SK-N-SH (cell line): Measurements from ENCODE around the gene LIME1. TPM values are rescaled to one million over a fixed set of nuclear protein-coding genes. Genes with fewer than 3 reads are reported as not detected.

Source experiments
- CTCF ChIA-PET: fragments of 300-600, 350-600 bp; formaldehyde crosslinking; extraction: SDS; loops from one replicate; lab custom pipeline; 2021; lab: Yijun Ruan, JAX
- POLR2A ChIA-PET: fragments of 350-600 bp; sonication (Branson Sonifier 250); formaldehyde crosslinking; extraction: SDS; loops from one replicate; lab custom pipeline; 2020; ENCODE audit warnings: antibody characterized with exemption, inconsistent platforms; lab: Yijun Ruan, JAX
- DNase-seq: peaks from one replicate; pipeline ENCODE4 v3.0.0; 2012
- H2AFZ ChIP-seq: fragments of 200-600 bp; sonication (generic); 2 replicates; pipeline ENCODE4 v1.8.1; 2016; ENCODE audit warnings: antibody characterized with exemption, mild to moderate bottlenecking, low read depth
- H3F3A ChIP-seq: fragments of 200-600 bp; sonication (generic); replicated peaks from 2 replicates; pipeline ENCODE3; 2016; ENCODE audit warnings: antibody characterized with exemption, mild to moderate bottlenecking; ENCODE audit not compliant: insufficient read depth
- H3K27ac ChIP-seq, 2 experiments: fragments of 200-500 bp in 1 of 2; fragments of 200-600 bp in 1 of 2; sonication (Bioruptor generic) in 1 of 2; sonication (generic), shearing (Covaris generic) in 1 of 2; 2 replicates each; pipeline versions ENCODE4 v1.5.1 to v1.6.1; 2014 to 2016; ENCODE audit warnings: low read depth in 2 of 2, inconsistent platforms in 1 of 2, low read length in 1 of 2, mild to moderate bottlenecking in 1 of 2, mixed read lengths in 1 of 2
- H3K27me3 ChIP-seq: fragments of 200-600 bp; sonication (generic), shearing (Covaris generic); 2 replicates; pipeline ENCODE4 v1.6.1; 2016; ENCODE audit warnings: mixed run types; ENCODE audit not compliant: insufficient read depth
- H3K36me3 ChIP-seq, 2 experiments: fragments of 200-500 bp in 1 of 2; fragments of 200-600 bp in 1 of 2; sonication (Bioruptor generic) in 1 of 2; sonication (generic) in 1 of 2; replicated peaks in 1 of 2; 2 replicates each; pipeline versions ENCODE3 to v1.5.1; 2014 to 2016; ENCODE audit warnings: low read length in 1 of 2, mild to moderate bottlenecking in 1 of 2; ENCODE audit not compliant: insufficient read depth in 2 of 2, control insufficient read depth in 1 of 2
- H3K4me1 ChIP-seq, 2 experiments: fragments of 200-500 bp in 1 of 2; fragments of 200-600 bp in 1 of 2; sonication (Bioruptor generic) in 1 of 2; sonication (generic), shearing (Covaris generic) in 1 of 2; 2 replicates each; pipeline versions ENCODE4 v1.5.1 to v1.6.1; 2014 to 2016; ENCODE audit warnings: low read depth in 1 of 2, low read length in 1 of 2, mixed run types in 1 of 2; ENCODE audit not compliant: insufficient read depth in 2 of 2, control insufficient read depth in 1 of 2
- H3K4me2 ChIP-seq: fragments of 200-600 bp; sonication (generic), shearing (Covaris generic); 2 replicates; pipeline ENCODE4 v1.6.1; 2017; ENCODE audit warnings: mixed run types
- H3K4me3 ChIP-seq, 2 experiments: fragments of 200-500 bp in 1 of 2; fragments of 200-600 bp in 1 of 2; sonication (Bioruptor generic) in 1 of 2; sonication (generic), shearing (Covaris generic) in 1 of 2; 2 replicates each; pipeline versions ENCODE4 v1.5.1 to v1.8.1; 2014 to 2016; ENCODE audit warnings: low read depth in 2 of 2, inconsistent platforms in 1 of 2, low read length in 1 of 2, mild to moderate bottlenecking in 1 of 2, mixed read lengths in 1 of 2, moderate library complexity in 1 of 2
- H3K79me2 ChIP-seq: fragments of 200-600 bp; sonication (generic); 2 replicates; pipeline ENCODE4 v1.8.1; 2017; ENCODE audit warnings: mild to moderate bottlenecking; ENCODE audit not compliant: insufficient read depth
- H3K9ac ChIP-seq: fragments of 200-600 bp; sonication (generic); 2 replicates; pipeline ENCODE4 v1.6.1; 2017; ENCODE audit warnings: mixed run types
- H3K9me2 ChIP-seq: fragments of 200-600 bp; sonication (generic); 2 replicates; pipeline ENCODE4 v1.6.1; 2017; ENCODE audit warnings: mixed run types
- H3K9me3 ChIP-seq: fragments of 200-600 bp; sonication (generic); 2 replicates; pipeline ENCODE4 v1.6.1; 2017; ENCODE audit warnings: mixed run types, mild to moderate bottlenecking, moderate library complexity
- H4K20me1 ChIP-seq: fragments of 200-600 bp; sonication (generic); 2 replicates; pipeline ENCODE4 v1.6.1; 2017; ENCODE audit warnings: mild to moderate bottlenecking, mixed run types; ENCODE audit not compliant: insufficient read depth
- CTCF ChIP-seq: fragments of 200-600 bp; sonication (generic); IDR thresholded peaks from 2 replicates; pipeline ENCODE4 v1.6.1; 2017; ENCODE audit warnings: antibody characterized with exemption, mild to moderate bottlenecking, moderate library complexity
- ELF1 ChIP-seq: IDR thresholded peaks from 2 replicates; pipeline ENCODE4 v1.4.0; 2012
- JUND ChIP-seq: IDR thresholded peaks from 2 replicates; pipeline ENCODE4 v1.4.0; 2012
- MEF2A ChIP-seq: IDR thresholded peaks from 2 replicates; pipeline ENCODE4 v1.4.0; 2012; ENCODE audit warnings: low read depth, borderline replicate concordance
- NFIC ChIP-seq: IDR thresholded peaks from 2 replicates; pipeline ENCODE4 v1.4.0; 2012; ENCODE audit warnings: borderline replicate concordance
- POLR2AphosphoS5 ChIP-seq: IDR thresholded peaks from 2 replicates; pipeline ENCODE4 v1.6.1; 2012; ENCODE audit warnings: low read depth, low read length
- SIN3A ChIP-seq: IDR thresholded peaks from 2 replicates; pipeline ENCODE4 v1.6.1; 2012; ENCODE audit warnings: low read depth, mild to moderate bottlenecking, low read length, moderate library complexity, borderline replicate concordance
- USF2 ChIP-seq: fragments of 150-350 bp; IDR thresholded peaks from 2 replicates; pipeline ENCODE4 v1.6.1; 2017; ENCODE audit warnings: antibody characterized with exemption, low read length, low read depth, borderline replicate concordance
- ZBTB33 ChIP-seq: IDR thresholded peaks from 2 replicates; pipeline ENCODE4 v1.4.0; 2012; ENCODE audit warnings: low read depth, borderline replicate concordance
- WGBS: methylation state at CpG from one replicate; pipeline ENCODE4 v1.1.6; 2017; ENCODE audit warnings: low lambda C conversion rate; 5-methylcytosine and 5-hydroxymethylcytosine counted together
- polyA plus RNA-seq, 3 experiments: library from polyadenylated mRNA; depleted of rRNA; stranded (reverse); fragments of >200 nt; gene quantifications; 2 replicates each; pipeline ENCODE4 v1.2.3, GENCODE V29; 2012

The LIME1 gene
- polyA plus RNA-seq, 1 of the 3 experiments (the other 2 are of a cell fraction): 10.9 TPM

- peaks cover 22 to 30% of the 10 kb centered on the region in 2 experiments; a peak in 3 of 4 replicates for H3K4me1 ChIP-seq
- no peaks in the 10 kb centered on the region for H3K9me3 ChIP-seq
- no peaks in the 10 kb centered on the region for H3F3A ChIP-seq
- H4K20me1 ChIP-seq: no peaks in the 10 kb centered on the region
- H2AFZ ChIP-seq: no peak overlapping the region
- no peak overlapping the region for H3K4me2 ChIP-seq
- POLR2A ChIA-PET: no interaction called here
- H3K4me3 ChIP-seq: no peak overlapping the region
- TF ChIP-seq POLR2AphosphoS5: 0 out of 2 replicates have a peak, but pooled peaks have one; percentile 2
- TF ChIP-seq MEF2A: no peak
- no peak for TF ChIP-seq NFIC
- TF ChIP-seq, all 33 proteins: peak for 1
- WGBS: 95% methylated on average over 16 of the region's 43 CpGs
- Histone ChIP-seq H3K79me2 (peaks cover 7% of the 10 kb centered on the region; the same call in 1 of the 2 replicates), H3K9ac (no peak overlapping the region), H3K9me2 (no peaks in the 10 kb centered on the region), H3K27ac (peak overlapping the region in 1 of 2 experiments; percentile 85; a peak in 2 of 4 replicates), H3K27me3 (no peaks in the 10 kb centered on the region), H3K36me3 (peaks cover 10 to 22% of the 10 kb centered on the region in 2 experiments)
- CTCF ChIA-PET: interaction anchor here (0.5 to 1.7 kb wide), 2 partner anchors 162 to 274 kb away, joined by 5 to 6 read pairs; no protein-coding TSS in a partner anchor
- peak; percentile 38 for DNase-seq
Measured at GRCh38 chr20:63700199-63701050, 36.0 kb upstream of the LIME1 start.

DNA sequence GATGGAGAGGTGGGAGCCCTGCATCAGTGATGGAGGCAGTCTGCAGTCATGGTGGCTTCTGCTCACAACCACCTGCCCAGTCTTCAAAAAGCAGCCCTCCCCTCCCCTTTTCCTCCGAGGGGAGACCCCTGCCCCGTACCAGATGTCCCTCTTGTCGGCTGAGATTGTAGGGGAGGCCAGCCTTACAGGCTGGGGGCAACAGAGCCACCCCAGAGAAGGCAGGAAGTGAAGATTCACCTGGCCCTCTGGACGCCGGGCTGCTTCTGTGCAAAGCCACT lies 35.5 kb upstream of the LIME1 start:
- H3K4me1 ChIP-seq: peaks cover 22 to 29% of the 10 kb centered on the region in 2 experiments; a peak in 3 of 4 replicates
- ChIA-PET POLR2A (no interaction called here), CTCF (interaction anchor here (0.5 to 1.7 kb wide), 3 partner anchors 86 to 275 kb away, joined by 4 to 6 read pairs (median 5); no protein-coding TSS in a partner anchor)
- H3K9me2 ChIP-seq: no peaks in the 10 kb centered on the region
- DNase-seq: no peak
- peaks cover 13% of the 10 kb centered on the region for H3K79me2 ChIP-seq
- no peak overlapping the region for H2AFZ ChIP-seq
- H3K4me2 ChIP-seq: no peak overlapping the region
- H3K9ac ChIP-seq: no peak overlapping the region
- no peaks in the 10 kb centered on the region for H3K9me3 ChIP-seq
- TF ChIP-seq SIN3A (no peak), JUND (no peak), POLR2AphosphoS5 (no peak; the same call in 1 of the 2 replicates), CTCF (no peak), ELF1 (no peak), USF2 (no peak), ZBTB33 (no peak)
- no peaks in the 10 kb centered on the region for H3F3A ChIP-seq
- H3K36me3 ChIP-seq: peaks cover 15 to 23% of the 10 kb centered on the region in 2 experiments
- no peak overlapping the region; a peak in 1 of 4 replicates for H3K27ac ChIP-seq
- WGBS: no CpG with 5 or more reads among the region's 5 CpGs
- H3K27me3 ChIP-seq: no peaks in the 10 kb centered on the region
- no peak overlapping the region for H3K4me3 ChIP-seq
- H4K20me1 ChIP-seq: no peaks in the 10 kb centered on the region
